G401 (cell line): ENCODE measurements around the gene RBM47. TPM values are rescaled to one million over a fixed set of nuclear protein-coding genes. Genes with fewer than 3 reads are reported as not detected.
"Not testable (repeated sequence)": the region's sequence is repeated elsewhere in the genome, so short reads cannot be mapped to it uniquely, and the experiment has no call there.

Experiments used
- DNase-seq: peaks from one replicate; pipeline ENCODE4 v3.0.0-alpha.2; 2015; ENCODE audit warnings: low spot score
- in situ Hi-C: cut with HindIII; loops from 2 replicates; pipeline ENCODE4 v1.10.0; 2016; ENCODE audit warnings: low sequenced_read_pairs, mixed read lengths
- total RNA-seq: library from RNA; depleted of rRNA; stranded (reverse); fragments of >200 nt; shearing (Covaris generic); gene quantifications from 2 replicates; pipeline ENCODE4 v1.2.3, GENCODE V29; 2014

RBM47 gene
- total RNA-seq, 1 experiment from 2014 or later: 49.7 TPM

- in situ Hi-C loops: no loop called here
- no peak for DNase-seq
Measured at GRCh38 chr4:40479378-40479777, 150.3 kb downstream of the RBM47 start.

GRCh38 chr4:40475609-40476008, 154.1 kb downstream of the RBM47 start:
- DNase-seq: no peak
- in situ Hi-C loops: no loop called here

- DNase-seq: no peak
- in situ Hi-C loops: no loop called here
Measured at GRCh38 chr4:40473578-40474388, 155.9 kb downstream of the RBM47 start.

- DNase-seq: no peak
- in situ Hi-C loops: no loop called here
Measured at GRCh38 chr4:40471923-40472322, 157.7 kb downstream of the RBM47 start.

GRCh38 chr4:40466789-40467188, 162.9 kb downstream of the RBM47 start:
- in situ Hi-C loops: no loop called here
- DNase-seq: no peak

GRCh38 chr4:40462326-40462725, 167.3 kb downstream of the RBM47 start:
- in situ Hi-C loops: no loop called here
- DNase-seq: no peak

- in situ Hi-C loops: no loop called here
- DNase-seq: no peak
Measured at GRCh38 chr4:40461879-40462278, 167.8 kb downstream of the RBM47 start.

- in situ Hi-C loops: no loop called here
- DNase-seq: no peak
Measured at GRCh38 chr4:40461062-40461461, 168.6 kb downstream of the RBM47 start.

- in situ Hi-C loops: no loop called here
- DNase-seq: no peak
Measured at GRCh38 chr4:40458683-40459082, 171.0 kb downstream of the RBM47 start.

- no peak for DNase-seq
- in situ Hi-C loops: no loop called here
Measured at GRCh38 chr4:40458109-40458508, 171.6 kb downstream of the RBM47 start.

- no peak for DNase-seq
- in situ Hi-C loops: no loop called here
Measured at GRCh38 chr4:40455340-40455902, 174.2 kb downstream of the RBM47 start.

GRCh38 chr4:40454816-40455215, 174.8 kb downstream of the RBM47 start:
- no peak for DNase-seq
- in situ Hi-C loops: no loop called here

GRCh38 chr4:40453912-40454311, 175.8 kb downstream of the RBM47 start:
- in situ Hi-C loops: no loop called here
- no peak for DNase-seq

GRCh38 chr4:40448875-40449274, 180.8 kb downstream of the RBM47 start:
- in situ Hi-C loops: no loop called here
- DNase-seq: no peak

- no peak for DNase-seq
- in situ Hi-C loops: no loop called here
Measured at GRCh38 chr4:40446839-40447238, 182.8 kb downstream of the RBM47 start.

GRCh38 chr4:40446261-40446750, 183.4 kb downstream of the RBM47 start:
- in situ Hi-C loops, DNase-seq: not testable (repeated sequence)

- in situ Hi-C loops: no loop called here
Measured at GRCh38 chr4:40445671-40446070, 184.0 kb downstream of the RBM47 start.

GRCh38 chr4:40441430-40441829, 188.2 kb downstream of the RBM47 start:
- no peak for DNase-seq
- in situ Hi-C loops: no loop called here

More at GRCh38 chr4:40445671-40446070, 184.0 kb downstream of the RBM47 start:
- no peak for DNase-seq

- DNase-seq: no peak
- in situ Hi-C loops: no loop called here
Measured at GRCh38 chr4:40439519-40439918, 190.1 kb downstream of the RBM47 start.

GRCh38 chr4:40438384-40439026, 191.2 kb downstream of the RBM47 start:
- in situ Hi-C loops: no loop called here
- no peak for DNase-seq
